GM18519 (cell line): ENCODE measurements around the gene KLC3.
"Not testable (repeated sequence)": the region's sequence is repeated elsewhere in the genome, so short reads cannot be mapped to it uniquely, and the experiment has no call there.

ENCODE experiments used
- ATAC-seq: cut with Tn5 transposase; IDR thresholded peaks from one replicate; pipeline ENCODE4 v1.9.1; 2021; ENCODE audit warnings: mild to moderate bottlenecking, moderate library complexity; ENCODE audit not compliant: unreplicated experiment, low FRiP score

The KLC3 gene

GRCh38 chr19:45340232-45340898 is at the start of gene KLC3:
KLC3 (plus strand) TSS chr19:45340750; CDS start chr19:45345542, 4,792 bp downstream.
- ATAC-seq: no peak

GRCh38 chr19:45291834-45292233 is 48.7 kb upstream of the KLC3 start:
- ATAC-seq: no peak

- no peak for ATAC-seq
Observed at GRCh38 chr19:45293682-45294081, 46.9 kb upstream of the KLC3 start.

- no peak for ATAC-seq
Observed at GRCh38 chr19:45294291-45295029, 46.1 kb upstream of the KLC3 start.

- ATAC-seq: no peak
Observed at GRCh38 chr19:45295873-45296272, 44.7 kb upstream of the KLC3 start.

GRCh38 chr19:45296355-45296754 is 44.2 kb upstream of the KLC3 start:
- no peak for ATAC-seq

GRCh38 chr19:45297674-45298073 is 42.9 kb upstream of the KLC3 start:
- ATAC-seq: no peak

GRCh38 chr19:45298264-45298663 is 42.3 kb upstream of the KLC3 start:
- ATAC-seq: no peak

- ATAC-seq: no peak
Observed at GRCh38 chr19:45299719-45300118, 40.8 kb upstream of the KLC3 start.

GRCh38 chr19:45302416-45302815 is 38.1 kb upstream of the KLC3 start:
- ATAC-seq: no peak

- no peak for ATAC-seq
Observed at GRCh38 chr19:45303269-45304060, 37.1 kb upstream of the KLC3 start.

GRCh38 chr19:45304141-45304926 is 36.2 kb upstream of the KLC3 start:
- ATAC-seq: no peak

GRCh38 chr19:45305007-45305406 is 35.5 kb upstream of the KLC3 start:
- ATAC-seq: no peak

GRCh38 chr19:45305421-45305820 is 35.1 kb upstream of the KLC3 start:
- no peak for ATAC-seq

GRCh38 chr19:45306040-45306439 is 34.5 kb upstream of the KLC3 start:
- ATAC-seq: no peak

- ATAC-seq: no peak
Observed at GRCh38 chr19:45306518-45307027, 34.0 kb upstream of the KLC3 start.

GRCh38 chr19:45307361-45307760 is 33.2 kb upstream of the KLC3 start:
- ATAC-seq: no peak

- not testable (repeated sequence) for ATAC-seq
Observed at GRCh38 chr19:45309322-45309721, 31.2 kb upstream of the KLC3 start.

GRCh38 chr19:45311621-45312020 is 28.9 kb upstream of the KLC3 start:
- no peak for ATAC-seq

GRCh38 chr19:45312285-45312684 is 28.3 kb upstream of the KLC3 start:
- not testable (repeated sequence) for ATAC-seq
